ENCODE results near the gene OCSTAMP. TPM values are rescaled to one million over a fixed set of nuclear protein-coding genes. Genes with fewer than 3 reads are reported as not detected.

The OCSTAMP gene
- total RNA-seq, 4 donors from 2014 or later = not detected

DNA sequence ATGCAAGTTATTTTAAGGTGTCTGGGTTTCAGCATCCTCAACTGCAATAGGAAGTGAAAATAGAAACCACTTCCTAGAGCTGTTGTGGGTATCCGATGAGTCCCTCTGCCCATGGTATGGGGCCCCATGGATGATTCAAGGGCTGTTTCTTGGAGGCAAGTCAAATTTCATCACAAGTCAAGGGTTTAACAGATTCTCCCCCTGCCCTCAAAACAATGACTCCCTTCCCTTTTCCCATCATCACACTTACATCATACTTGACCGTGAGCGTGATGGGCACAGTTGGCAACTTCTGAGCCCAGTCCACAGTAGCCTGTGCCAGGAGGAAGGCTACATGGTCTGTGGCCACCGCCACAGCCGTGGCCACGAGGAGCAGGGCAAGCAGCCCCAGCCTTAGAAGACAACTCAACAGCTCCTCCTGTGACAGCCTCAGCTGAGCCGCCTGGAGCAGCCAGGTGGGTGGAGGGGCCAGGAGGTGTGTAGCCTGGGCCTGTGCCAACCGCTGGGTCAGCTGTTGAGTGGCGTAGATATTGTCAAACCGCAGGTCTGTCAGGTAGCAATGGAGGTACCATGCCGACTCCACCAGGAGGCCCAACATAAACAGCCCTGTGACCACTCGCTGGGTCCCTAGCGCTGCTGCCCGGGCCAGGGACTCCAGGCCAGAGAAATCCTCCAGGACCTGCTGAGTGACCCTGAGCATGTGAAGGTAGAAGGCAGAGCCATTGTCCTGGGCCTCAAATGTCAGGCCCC is 5.2 kb downstream of the OCSTAMP start:
- TF ChIP-seq, protein P1, sequence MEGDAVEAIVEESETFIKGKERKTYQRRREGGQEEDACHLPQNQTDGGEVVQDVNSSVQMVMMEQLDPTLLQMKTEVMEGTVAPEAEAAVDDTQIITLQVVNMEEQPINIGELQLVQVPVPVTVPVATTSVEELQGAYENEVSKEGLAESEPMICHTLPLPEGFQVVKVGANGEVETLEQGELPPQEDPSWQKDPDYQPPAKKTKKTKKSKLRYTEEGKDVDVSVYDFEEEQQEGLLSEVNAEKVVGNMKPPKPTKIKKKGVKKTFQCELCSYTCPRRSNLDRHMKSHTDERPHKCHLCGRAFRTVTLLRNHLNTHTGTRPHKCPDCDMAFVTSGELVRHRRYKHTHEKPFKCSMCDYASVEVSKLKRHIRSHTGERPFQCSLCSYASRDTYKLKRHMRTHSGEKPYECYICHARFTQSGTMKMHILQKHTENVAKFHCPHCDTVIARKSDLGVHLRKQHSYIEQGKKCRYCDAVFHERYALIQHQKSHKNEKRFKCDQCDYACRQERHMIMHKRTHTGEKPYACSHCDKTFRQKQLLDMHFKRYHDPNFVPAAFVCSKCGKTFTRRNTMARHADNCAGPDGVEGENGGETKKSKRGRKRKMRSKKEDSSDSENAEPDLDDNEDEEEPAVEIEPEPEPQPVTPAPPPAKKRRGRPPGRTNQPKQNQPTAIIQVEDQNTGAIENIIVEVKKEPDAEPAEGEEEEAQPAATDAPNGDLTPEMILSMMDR (IDR thresholded peaks at IDR 0.05) = no peak
- no peak for TF ChIP-seq POLR2A (IDR thresholded peaks at IDR 0.05)
- intact Hi-C loops (cut with DNase I; ENCODE audit: low total_unique reads) = no loop called here
- 67 to 86% methylated on average over 8 to 14 of the region's 14 CpGs for WGBS, 2 donors
- H3K4me3 ChIP-seq (ENCODE audit: low read depth, poor library complexity, severe bottlenecking) = no peak overlapping the region
- DNase-seq (ENCODE audit: low spot score in 2 of 2) = no peak

DNA sequence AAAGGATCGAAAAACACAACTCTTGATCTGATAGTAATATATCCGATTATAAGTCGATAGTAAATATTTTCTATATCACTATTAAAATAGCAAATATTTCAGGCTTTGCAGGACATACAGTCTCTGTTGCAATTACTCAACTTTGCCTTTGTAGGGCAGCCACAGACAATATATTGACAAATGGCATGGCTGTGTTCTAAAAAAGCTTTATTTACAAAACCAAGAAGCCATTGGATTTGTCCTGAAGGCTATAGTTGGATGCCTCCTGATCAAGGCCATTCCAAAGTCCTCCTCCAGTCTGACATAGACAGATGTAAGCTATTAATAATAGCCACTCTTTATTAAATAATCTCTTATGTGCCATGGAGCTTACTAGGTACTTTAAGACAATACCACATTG is 5.9 kb downstream of the OCSTAMP start:
- DNase-seq (ENCODE audit: low spot score in 2 of 2) = no peak
- intact Hi-C loops (cut with DNase I; ENCODE audit: low total_unique reads) = no loop called here
- H3K4me3 ChIP-seq (ENCODE audit: low read depth, poor library complexity, severe bottlenecking) = no peak overlapping the region
- TF ChIP-seq, protein P1 (IDR thresholded peaks at IDR 0.05) = no peak
- TF ChIP-seq POLR2A (IDR thresholded peaks at IDR 0.05) = no peak
- 86 to 90% methylated on average over 3 of the region's 3 CpGs for WGBS, 2 donors

DNA sequence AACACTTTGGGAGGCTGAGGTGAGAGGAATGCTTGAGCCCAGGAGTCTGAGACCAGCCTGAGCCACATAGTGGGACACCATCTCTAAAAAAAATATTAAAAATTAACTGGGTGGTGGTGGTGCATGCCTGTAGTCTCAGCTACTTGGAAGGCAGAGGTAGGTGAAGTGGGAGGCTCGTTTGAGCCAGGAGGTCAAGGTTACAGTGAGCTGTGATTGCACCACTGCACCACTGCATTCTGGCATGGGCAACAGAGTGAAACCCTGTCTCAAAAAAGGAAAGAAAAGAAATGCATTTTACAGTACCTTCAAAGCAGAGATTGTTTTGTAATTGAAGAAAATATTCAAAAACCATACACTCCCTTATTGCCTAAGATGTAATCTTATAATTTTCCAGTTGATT is 6.5 kb downstream of the OCSTAMP start:
- H3K4me3 ChIP-seq (ENCODE audit: low read depth, poor library complexity, severe bottlenecking) = no peak overlapping the region
- WGBS, 2 donors = 47 to 61% methylated on average over 1 of the region's 1 CpG
- no peak for DNase-seq (ENCODE audit: low spot score in 2 of 2)
- TF ChIP-seq POLR2A (IDR thresholded peaks at IDR 0.05) = no peak
- TF ChIP-seq, protein P1 (IDR thresholded peaks at IDR 0.05) = no peak
- intact Hi-C loops (cut with DNase I; ENCODE audit: low total_unique reads) = no loop called here

DNA sequence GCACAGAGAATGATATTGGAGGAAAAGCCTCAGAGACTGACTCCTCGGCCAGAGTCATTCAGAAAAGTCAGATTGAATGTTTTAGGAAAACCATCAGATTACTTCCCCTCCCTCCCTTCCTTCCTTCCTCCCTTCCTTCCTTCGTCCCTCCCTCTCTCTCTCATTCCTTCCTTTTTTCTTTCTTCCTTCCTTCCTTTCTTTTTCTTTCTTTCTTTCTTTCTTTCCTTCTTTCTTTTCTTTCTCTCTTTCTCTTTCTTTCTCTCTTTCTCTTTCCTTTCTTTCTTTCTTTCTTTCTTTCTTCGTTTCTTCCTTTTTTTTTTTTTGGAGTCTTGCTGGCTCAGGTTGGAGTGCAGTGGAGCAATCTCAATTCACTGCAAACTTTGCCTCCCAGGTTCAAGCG is 7.4 kb downstream of the OCSTAMP start:
- H3K4me3 ChIP-seq (ENCODE audit: low read depth, poor library complexity, severe bottlenecking) = no peak overlapping the region
- no peak for TF ChIP-seq POLR2A (IDR thresholded peaks at IDR 0.05)
- TF ChIP-seq, protein P1 (IDR thresholded peaks at IDR 0.05) = no peak
- 85 to 86% methylated on average over 4 of the region's 4 CpGs for WGBS, 2 donors
- intact Hi-C loops (cut with DNase I; ENCODE audit: low total_unique reads) = no loop called here
- DNase-seq (ENCODE audit: low spot score in 2 of 2) = no peak

DNA sequence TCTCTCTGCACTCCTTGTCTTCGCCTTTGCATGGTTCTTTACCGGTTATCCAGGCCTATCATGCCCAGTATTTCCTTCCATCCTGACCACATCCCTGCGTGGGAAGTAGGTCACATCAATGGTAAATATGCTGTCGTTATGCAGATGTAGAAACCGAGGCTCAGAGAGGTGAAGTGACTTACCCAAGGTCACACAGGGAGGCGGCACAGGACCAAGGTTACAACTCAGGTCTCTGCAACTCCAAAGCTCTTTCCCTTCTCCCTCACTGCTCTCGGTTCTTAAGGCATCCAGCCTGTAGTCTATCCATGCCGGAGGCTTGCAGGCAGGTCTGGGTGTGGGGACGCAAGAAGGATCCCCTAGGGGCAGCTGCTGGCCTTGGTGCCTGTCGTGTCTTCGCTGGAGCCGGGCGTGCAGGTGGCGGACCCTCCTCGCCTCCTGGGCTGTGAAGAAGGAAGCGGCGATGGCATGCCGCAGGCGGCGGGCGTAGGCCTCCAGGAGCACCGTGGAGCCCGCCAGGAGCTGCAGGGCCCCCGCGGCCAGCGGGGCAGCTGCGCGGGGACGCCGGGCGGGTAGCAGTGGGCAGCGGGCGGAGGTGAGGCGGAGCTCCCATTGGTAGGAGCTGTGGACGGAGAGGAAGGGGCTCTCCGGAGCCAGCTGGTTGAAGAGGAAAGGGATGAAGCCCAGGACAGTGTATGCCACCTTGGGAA is 9.1 kb downstream of the OCSTAMP start:
- no peak for DNase-seq (ENCODE audit: low spot score in 2 of 2)
- WGBS, 2 donors = 64 to 66% methylated on average over 36 of the region's 36 CpGs
- TF ChIP-seq POLR2A (IDR thresholded peaks at IDR 0.05) = no peak
- TF ChIP-seq, protein P1 (IDR thresholded peaks at IDR 0.05) = no peak
- intact Hi-C loops (cut with DNase I; ENCODE audit: low total_unique reads) = no loop called here
- H3K4me3 ChIP-seq (ENCODE audit: low read depth, poor library complexity, severe bottlenecking) = no peak overlapping the region
